Right kidney (tissue), 1 donor: ENCODE measurements around the gene GJD3.
"Not testable (repeated sequence)": the region's sequence is repeated elsewhere in the genome, so short reads cannot be mapped to it uniquely, and the experiment has no call there.

Source experiments
- DNase-seq: peaks from one replicate; pipeline ENCODE4 v3.0.0-alpha.2; 2016

GJD3 gene

GRCh38 chr17:40369923-40370322 lies 5.4 kb upstream of the GJD3 start:
- DNase-seq = no peak

- not testable (repeated sequence) for DNase-seq
Observed at GRCh38 chr17:40367728-40368127, 3.2 kb upstream of the GJD3 start.

- no peak for DNase-seq
Observed at GRCh38 chr17:40366861-40367518, 2.5 kb upstream of the GJD3 start.

GRCh38 chr17:40366076-40366860 lies 1.7 kb upstream of the GJD3 start:
- no peak for DNase-seq

- DNase-seq = no peak
Observed at GRCh38 chr17:40364906-40365305, 369 bp upstream of the GJD3 start.

GRCh38 chr17:40363111-40363827 lies 1.3 kb downstream of the GJD3 start:
- DNase-seq = peak; percentile 78

- DNase-seq = peak; percentile 79
Observed at GRCh38 chr17:40362696-40363110, 1.8 kb downstream of the GJD3 start.

GRCh38 chr17:40361925-40362695 lies 2.4 kb downstream of the GJD3 start:
- DNase-seq = no peak

GRCh38 chr17:40361063-40361924 lies 3.2 kb downstream of the GJD3 start:
- no peak for DNase-seq

GRCh38 chr17:40360091-40360490 lies 4.4 kb downstream of the GJD3 start:
- DNase-seq = no peak

GRCh38 chr17:40358323-40359038 lies 6.1 kb downstream of the GJD3 start:
- DNase-seq = peak; percentile 77

GRCh38 chr17:40356990-40357881 lies 7.3 kb downstream of the GJD3 start:
- no peak for DNase-seq

GRCh38 chr17:40355804-40356758 lies 8.5 kb downstream of the GJD3 start:
- no peak for DNase-seq

- DNase-seq = peak; percentile 73
Observed at GRCh38 chr17:40355123-40355803, 9.3 kb downstream of the GJD3 start.

GRCh38 chr17:40354221-40355122 lies 10.1 kb downstream of the GJD3 start:
- no peak for DNase-seq

- no peak for DNase-seq
Observed at GRCh38 chr17:40352779-40353394, 11.7 kb downstream of the GJD3 start.
